ENCODE results near the gene TUBA3D.
"Not testable (repeated sequence)": the region's sequence is repeated elsewhere in the genome, so short reads cannot be mapped to it uniquely, and the experiment has no call there.

The TUBA3D gene

GRCh38 chr2:131516011-131516410 lies 40.1 kb downstream of the TUBA3D start:
- Histone ChIP-seq H3K4me3 (replicated peaks; ENCODE audit: low read depth, low read length) (no peak overlapping the region), H3K36me3 (ENCODE audit: control insufficient read depth, insufficient read depth, low read length) (peaks cover 11% of the 10 kb centered on the region), H3K27me3 (replicated peaks; ENCODE audit: control insufficient read depth, insufficient read depth, low read length) (no peaks in the 10 kb centered on the region)
- no peak for DNase-seq (ENCODE audit: extremely low read depth, insufficient read length)
- no peak for TF ChIP-seq CTCF (IDR thresholded peaks at IDR 0.05; ENCODE audit: insufficient read depth, low read length, poor library complexity, severe bottlenecking)

- not testable (repeated sequence) for H3K4me3 ChIP-seq (replicated peaks; ENCODE audit: low read depth, low read length); DNase-seq (ENCODE audit: extremely low read depth, insufficient read length); H3K27me3 ChIP-seq (replicated peaks; ENCODE audit: control insufficient read depth, insufficient read depth, low read length)
- TF ChIP-seq CTCF (IDR thresholded peaks at IDR 0.05; ENCODE audit: insufficient read depth, low read length, poor library complexity, severe bottlenecking) = peak; percentile 42
- H3K36me3 ChIP-seq (ENCODE audit: control insufficient read depth, insufficient read depth, low read length) = peaks cover 11% of the 10 kb centered on the region
Observed at GRCh38 chr2:131516621-131517020, 40.7 kb downstream of the TUBA3D start.

- H3K27me3 ChIP-seq (replicated peaks; ENCODE audit: control insufficient read depth, insufficient read depth, low read length) = no peaks in the 10 kb centered on the region
- H3K36me3 ChIP-seq (ENCODE audit: control insufficient read depth, insufficient read depth, low read length) = peaks cover 11% of the 10 kb centered on the region
- DNase-seq (ENCODE audit: extremely low read depth, insufficient read length) = no peak
- H3K4me3 ChIP-seq (replicated peaks; ENCODE audit: low read depth, low read length) = no peak overlapping the region
- no peak for TF ChIP-seq CTCF (IDR thresholded peaks at IDR 0.05; ENCODE audit: insufficient read depth, low read length, poor library complexity, severe bottlenecking)
Observed at GRCh38 chr2:131517106-131517831, 41.4 kb downstream of the TUBA3D start.

- not testable (repeated sequence) for H3K4me3 ChIP-seq (replicated peaks; ENCODE audit: low read depth, low read length)
Observed at GRCh38 chr2:131517856-131518255, 41.9 kb downstream of the TUBA3D start.

GRCh38 chr2:131518531-131518930 lies 42.6 kb downstream of the TUBA3D start:
- not testable (repeated sequence) for H3K27me3 ChIP-seq (replicated peaks; ENCODE audit: control insufficient read depth, insufficient read depth, low read length); H3K4me3 ChIP-seq (replicated peaks; ENCODE audit: low read depth, low read length); DNase-seq (ENCODE audit: extremely low read depth, insufficient read length); H3K36me3 ChIP-seq (ENCODE audit: control insufficient read depth, insufficient read depth, low read length)

More at GRCh38 chr2:131517856-131518255, 41.9 kb downstream of the TUBA3D start:
- peaks cover 11% of the 10 kb centered on the region for H3K36me3 ChIP-seq (ENCODE audit: control insufficient read depth, insufficient read depth, low read length)
- not testable (repeated sequence) for H3K27me3 ChIP-seq (replicated peaks; ENCODE audit: control insufficient read depth, insufficient read depth, low read length); DNase-seq (ENCODE audit: extremely low read depth, insufficient read length)

GRCh38 chr2:131519466-131519865 lies 43.5 kb downstream of the TUBA3D start:
- no peaks in the 10 kb centered on the region for H3K27me3 ChIP-seq (replicated peaks; ENCODE audit: control insufficient read depth, insufficient read depth, low read length)
- TF ChIP-seq CTCF (IDR thresholded peaks at IDR 0.05; ENCODE audit: insufficient read depth, low read length, poor library complexity, severe bottlenecking) = no peak
- peaks cover 10% of the 10 kb centered on the region for H3K36me3 ChIP-seq (ENCODE audit: control insufficient read depth, insufficient read depth, low read length)
- DNase-seq (ENCODE audit: extremely low read depth, insufficient read length) = no peak
- H3K4me3 ChIP-seq (replicated peaks; ENCODE audit: low read depth, low read length) = no peak overlapping the region

- DNase-seq (ENCODE audit: extremely low read depth, insufficient read length); H3K4me3 ChIP-seq (replicated peaks; ENCODE audit: low read depth, low read length); H3K36me3 ChIP-seq (ENCODE audit: control insufficient read depth, insufficient read depth, low read length); H3K27me3 ChIP-seq (replicated peaks; ENCODE audit: control insufficient read depth, insufficient read depth, low read length): not testable (repeated sequence)
Observed at GRCh38 chr2:131519871-131520470, 44.1 kb downstream of the TUBA3D start.
